Measurements from ENCODE around the gene CFAP57. TPM values are rescaled to one million over a fixed set of nuclear protein-coding genes. Genes with fewer than 3 reads are reported as not detected.

Gene CFAP57
- total and polyA plus RNA-seq, 9 of the 15 experiments (the other 6 are each of a cell fraction or from before 2014, with no cell fraction given), result 0.04 to 0.22 (median 0.07) TPM; not detected in 3

- TF ChIP-seq PBX2 (CRISPR knock-in tag; IDR thresholded peaks at IDR 0.05; ENCODE audit: low read depth) (no peak), PBX2 (tag; conservative IDR thresholded peaks at IDR 0.05; ENCODE audit: low read depth) (peak; percentile 44; the same call in 1 of the 2 replicates)
These were observed 38.1 kb upstream of the CFAP57 start (continued) for GRCh38 chr1:43134068-43134467.

- FAIRE-seq (no peak), ATAC-seq (no peak), DNase-seq (ENCODE audit: extremely low read depth in 1 of 4, low spot score in 3 of 4) (no peak)
- in situ Hi-C loops (cut with MboI) (no loop called here), intact Hi-C loops (cut with micrococcal nuclease) (no loop called here)
- Histone ChIP-seq H3K4me3 (no peak overlapping the region), H2AFZ (ENCODE audit: low read depth, low read length) (no peak overlapping the region), H3K27ac (ENCODE audit: extremely low read depth, low read depth, low read length) (no peak overlapping the region), H3K9me1 (ENCODE audit: control insufficient read depth, insufficient read depth, low read length) (no peaks in the 10 kb centered on the region), H3K79me2 (ENCODE audit: control insufficient read depth, insufficient read depth, low read length) (no peaks in the 10 kb centered on the region), H3K27me3 (ENCODE audit: control insufficient read depth in 2 of 2, insufficient read depth in 2 of 2, low read length in 2 of 2) (peaks cover 14 to 34% of the 10 kb centered on the region in 2 experiments; a peak in 3 of 5 replicates), H4K20me1 (replicated peaks; ENCODE audit: control insufficient read depth, insufficient read depth, low read length) (no peaks in the 10 kb centered on the region), H3K36me3 (ENCODE audit: control insufficient read depth, insufficient read depth, low read length) (no peaks in the 10 kb centered on the region), H3K4me1 (replicated peaks in 1 of 2; ENCODE audit: control insufficient read depth in 2 of 2, insufficient read depth in 2 of 2, low read length in 2 of 2) (no peaks in the 10 kb centered on the region; a peak in 1 of 5 replicates), H3K4me2 (ENCODE audit: insufficient read depth, low read length) (no peak overlapping the region), H3K9ac (ENCODE audit: insufficient read depth in 1 of 2, low read depth in 2 of 2, low read length in 2 of 2) (no peak overlapping the region), H3K9me3 (replicated peaks; ENCODE audit: control insufficient read depth, insufficient read depth, low read depth, low read length) (no peaks in the 10 kb centered on the region)
- ChIA-PET POLR2A (interaction anchor here (0.9 kb wide), 1 partner anchor 16 kb away, joined by 3 read pairs; no protein-coding TSS in a partner anchor), CTCF (ENCODE audit: low intra/inter-chr PET ratio) (interaction anchor here (0.7 kb wide), 1 partner anchor 347 kb away, joined by 3 read pairs; no protein-coding TSS in a partner anchor)
- BruUV-seq (replicated peaks), result no TSS peak
- no peak for TF ChIP-seq MNT (conservative IDR thresholded peaks at IDR 0.05)
- TF ChIP-seq ZKSCAN1 (IDR thresholded peaks at IDR 0.05; ENCODE audit: low read depth, low read length), result no peak
- no peak for TF ChIP-seq SMARCA5 (IDR thresholded peaks at IDR 0.05)
- TF ChIP-seq ZNF707 (CRISPR knock-in tag; conservative IDR thresholded peaks at IDR 0.05), result no peak
- TF ChIP-seq PML (IDR thresholded peaks at IDR 0.05; ENCODE audit: low read length), result no peak
- no peak for TF ChIP-seq ZNF165 (CRISPR knock-in tag; IDR thresholded peaks at IDR 0.05; ENCODE audit: borderline replicate concordance)
- no peak for TF ChIP-seq ZNF232 (CRISPR knock-in tag; IDR thresholded peaks at IDR 0.05)
- no peak for TF ChIP-seq ZKSCAN3 (CRISPR knock-in tag; IDR thresholded peaks at IDR 0.05)
- no peak for TF ChIP-seq RBFOX2 (IDR thresholded peaks at IDR 0.05; ENCODE audit: low read depth, low read length)
- TF ChIP-seq SMAD1 (IDR thresholded peaks at IDR 0.05; ENCODE audit: low read depth, low read length, partially characterized antibody), result no peak
- TF ChIP-seq CREB3L1 (IDR thresholded peaks at IDR 0.05; ENCODE audit: borderline replicate concordance, low read depth), result no peak
- TF ChIP-seq EP400 (IDR thresholded peaks at IDR 0.05), result no peak
- no peak for TF ChIP-seq RBBP5 (IDR thresholded peaks at IDR 0.05; ENCODE audit: borderline replicate concordance, insufficient read depth, low read length, poor library complexity, severe bottlenecking)
- TF ChIP-seq PHB (CRISPR knock-in tag; IDR thresholded peaks at IDR 0.05), result no peak
These were observed 37.5 kb upstream of the CFAP57 start for GRCh38 chr1:43134640-43135039.

All from K562 (cell line).